Keratinocyte (primary cell): ENCODE measurements around the gene MYADML2. TPM values are rescaled to one million over a fixed set of nuclear protein-coding genes. Genes with fewer than 3 reads are reported as not detected.

ENCODE experiments used
- DNase-seq: peaks from one replicate; pipeline ENCODE4 v3.0.0-alpha.2; 2011; ENCODE audit warnings: low read depth, missing footprints, low spot score
- FAIRE-seq: peaks from 2 replicates; lab custom pipeline; 2011; peaks lifted over from hg19 to GRCh38; lab: Jason Lieb, UNC
- H2AFZ ChIP-seq: 2 replicates; pipeline ENCODE4 v1.6.0; 2012; ENCODE audit warnings: low read length, control low read depth, inconsistent platforms; ENCODE audit not compliant: control insufficient read depth
- H3K27ac ChIP-seq: 2 replicates; pipeline ENCODE4 v1.5.1; 2011; ENCODE audit warnings: low read length; ENCODE audit not compliant: control insufficient read depth, insufficient read depth
- H3K27me3 ChIP-seq: 3 replicates; pipeline ENCODE4 v1.6.0; 2011; ENCODE audit warnings: low read length; ENCODE audit not compliant: control insufficient read depth, insufficient read depth; ENCODE audit errors: extremely low read depth
- H3K36me3 ChIP-seq, 2 experiments: 2 replicates in 1 of 2; 3 replicates in 1 of 2; pipeline ENCODE4 v1.5.1; 2011; ENCODE audit warnings: low read length in 2 of 2, mild to moderate bottlenecking in 1 of 2; ENCODE audit not compliant: control insufficient read depth in 2 of 2, insufficient read depth in 2 of 2; ENCODE audit errors: extremely low read depth in 1 of 2
- H3K4me1 ChIP-seq: 3 replicates; pipeline ENCODE4 v1.5.1; 2011; ENCODE audit warnings: low read length; ENCODE audit not compliant: control insufficient read depth, insufficient read depth; ENCODE audit errors: extremely low read depth
- H3K4me2 ChIP-seq: 3 replicates; pipeline ENCODE4 v1.6.0; 2011; ENCODE audit warnings: low read depth, low read length; ENCODE audit not compliant: control insufficient read depth, insufficient read depth; ENCODE audit errors: extremely low read depth
- H3K4me3 ChIP-seq, 3 experiments: fragments of 200-600 bp in 1 of 3; sonication (generic) in 1 of 3; 2 replicates in 2 of 3; 3 replicates in 1 of 3; pipeline ENCODE4 v1.5.1; 2011 to 2016; ENCODE audit warnings: low read length in 3 of 3, mild to moderate bottlenecking in 3 of 3, control low read depth in 2 of 3, inconsistent platforms in 1 of 3, low read depth in 1 of 3, mixed read lengths in 1 of 3, mixed run types in 1 of 3, moderate library complexity in 1 of 3; ENCODE audit not compliant: control insufficient read depth in 2 of 3, insufficient read depth in 2 of 3; ENCODE audit errors: extremely low read depth in 1 of 3
- H3K79me2 ChIP-seq: 2 replicates; pipeline ENCODE4 v1.6.0; 2012; ENCODE audit warnings: low read length; ENCODE audit not compliant: control insufficient read depth, insufficient read depth
- H3K9ac ChIP-seq: 3 replicates; pipeline ENCODE4 v1.6.0; 2011; ENCODE audit warnings: low read length; ENCODE audit not compliant: control insufficient read depth, insufficient read depth; ENCODE audit errors: extremely low read depth
- H3K9me1 ChIP-seq: 3 replicates; pipeline ENCODE4 v1.6.0; 2011; ENCODE audit warnings: low read length; ENCODE audit not compliant: control insufficient read depth, insufficient read depth; ENCODE audit errors: extremely low read depth
- H3K9me3 ChIP-seq: 2 replicates; pipeline ENCODE4 v1.5.1; 2012; ENCODE audit warnings: low read depth, low read length; ENCODE audit not compliant: control insufficient read depth
- H4K20me1 ChIP-seq: 3 replicates; pipeline ENCODE4 v1.6.0; 2011; ENCODE audit warnings: low read length; ENCODE audit not compliant: control insufficient read depth, insufficient read depth; ENCODE audit errors: extremely low read depth
- CTCF ChIP-seq, 3 experiments: IDR thresholded peaks in 1 of 3; conservative IDR thresholded peaks in 1 of 3; optimal IDR thresholded peaks in 1 of 3; 2 replicates in 2 of 3; 3 replicates in 1 of 3; pipeline versions ENCODE3 to v1.5.1; 2011; ENCODE audit warnings: low read length in 3 of 3, mild to moderate bottlenecking in 3 of 3, moderate library complexity in 2 of 3, control low read depth in 1 of 3, inconsistent platforms in 1 of 3; ENCODE audit not compliant: insufficient read depth in 2 of 3; ENCODE audit errors: extremely low read depth in 1 of 3
- EZH2 ChIP-seq: IDR thresholded peaks from one replicate; pipeline ENCODE4 v1.6.1; 2012; ENCODE audit warnings: inconsistent platforms, mild to moderate bottlenecking, low read length, moderate library complexity
- dilution Hi-C: fragments of 300-500 bp; cut with MboI; formaldehyde crosslinking; loops from one replicate; pipeline ENCODE4 v1.7.0; 2020; ENCODE audit warnings: low sequenced_read_pairs; ENCODE audit not compliant: extremely low pct_ligation_motif_present
- polyA plus RNA-seq, 5 experiments: library from polyadenylated mRNA; depleted of rRNA in 3 of 5; stranded (reverse) in 3 of 5; stranded (forward) in 1 of 5; unstranded in 1 of 5; fragments of >200 nt; gene quantifications; 1 replicate in 1 of 5; 2 replicates in 3 of 5; 3 replicates in 1 of 5; pipeline versions ENCODE4 v1.2.1 to v1.2.3, GENCODE V29; 2011 to 2012; ENCODE audit warnings: missing spikeins in 2 of 5, low read depth in 1 of 5, low replicate concordance in 1 of 5

Gene MYADML2
- polyA plus RNA-seq, 1 donor (not counting 4 experiments of a cell fraction or from before 2014, with no cell fraction given), result not detected

- peaks cover 14% of the 10 kb centered on the region for H3K4me1 ChIP-seq
- TF ChIP-seq EZH2 (no peak), CTCF (optimal IDR thresholded peaks at IDR 0.05 in 1 of 3, IDR thresholded peaks at IDR 0.05 in 1 of 3, conservative IDR thresholded peaks at IDR 0.05 in 1 of 3; ENCODE audit: extremely low read depth in 1 of 3, insufficient read depth in 2 of 3, low read length in 3 of 3) (no peak)
- no peak overlapping the region for H3K27ac ChIP-seq
- no peak for FAIRE-seq
- DNase-seq, result no peak
- H3K9me1 ChIP-seq, result no peaks in the 10 kb centered on the region
- H3K79me2 ChIP-seq, result no peaks in the 10 kb centered on the region
- peaks cover 0 to 4% of the 10 kb centered on the region in 2 experiments for H3K36me3 ChIP-seq
- H3K27me3 ChIP-seq, result no peaks in the 10 kb centered on the region
- peak overlapping the region; percentile 79 for H3K4me2 ChIP-seq
- no peak overlapping the region for H2AFZ ChIP-seq
- dilution Hi-C loops, result no loop called here
- H3K9ac ChIP-seq, result no peak overlapping the region
- peak overlapping the region in 2 of 3 experiments; percentile 20 to 87 for H3K4me3 ChIP-seq
- H4K20me1 ChIP-seq, result no peaks in the 10 kb centered on the region
- H3K9me3 ChIP-seq, result no peaks in the 10 kb centered on the region
Observed at GRCh38 chr17:81978524-81979298, 31.7 kb upstream of the MYADML2 start.

- H2AFZ ChIP-seq, result peak within 1 kb of the TSS; percentile 91
- no peak for TF ChIP-seq EZH2
- TF ChIP-seq CTCF (optimal IDR thresholded peaks at IDR 0.05 in 1 of 3, IDR thresholded peaks at IDR 0.05 in 1 of 3, conservative IDR thresholded peaks at IDR 0.05 in 1 of 3; ENCODE audit: extremely low read depth in 1 of 3, insufficient read depth in 2 of 3, low read length in 3 of 3), result no peak
- H3K4me2 ChIP-seq, result peak within 1 kb of the TSS; percentile 83
- H3K9me1 ChIP-seq, result no peaks in the 10 kb centered on the region
- H3K4me1 ChIP-seq, result peaks cover 14% of the 10 kb centered on the region
- H3K79me2 ChIP-seq, result no peaks in the 10 kb centered on the region
- dilution Hi-C loops, result no loop called here
- H4K20me1 ChIP-seq, result no peaks in the 10 kb centered on the region
- peak within 1 kb of the TSS; percentile 77 to 87 (median 83) for H3K4me3 ChIP-seq
- peak within 1 kb of the TSS; percentile 82 for H3K27ac ChIP-seq
- peak within 1 kb of the TSS; percentile 86 for H3K9ac ChIP-seq
- FAIRE-seq (no peak), DNase-seq (peak; percentile 23)
- peaks cover 0 to under 1% of the 10 kb centered on the region in 2 experiments for H3K36me3 ChIP-seq
- no peaks in the 10 kb centered on the region for H3K9me3 ChIP-seq
- H3K27me3 ChIP-seq, result no peaks in the 10 kb centered on the region
Observed at GRCh38 chr17:81977211-81977808, 30.3 kb upstream of the MYADML2 start, which contains the start of gene ASPSCR1. Gene ASPSCR1 (plus strand): TSS chr17:81977629. CDS start chr17:81977647, 18 bp downstream.
